ENCODE measurements around the gene ELN.

DNA sequence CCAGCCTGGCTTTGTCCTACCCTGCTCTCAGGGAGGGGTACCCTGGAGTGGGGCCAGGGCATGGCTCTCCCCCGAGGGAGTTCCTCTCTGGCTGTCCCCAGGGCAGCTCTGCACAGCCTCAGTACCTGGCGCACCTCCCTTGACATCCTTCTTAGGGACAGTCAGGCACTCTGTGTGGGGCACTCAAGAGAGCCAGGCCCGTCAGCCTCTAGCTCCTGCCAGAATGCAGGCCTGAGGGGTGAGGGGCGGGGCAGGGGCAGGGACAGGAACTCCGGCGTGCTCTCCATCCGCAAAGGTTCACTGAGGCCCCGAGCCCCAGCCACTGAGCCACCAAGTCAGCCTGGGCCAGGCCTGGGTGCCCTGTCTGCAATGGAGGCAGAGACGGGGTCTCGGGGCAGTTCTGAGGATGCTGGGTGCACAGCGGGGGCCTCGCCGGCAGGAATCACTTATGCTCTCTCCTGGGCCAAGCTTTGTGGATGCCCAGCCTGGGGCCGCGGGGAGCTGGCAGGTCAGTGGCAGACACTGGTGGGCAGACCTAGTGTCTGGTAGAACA lies 65.8 kb downstream of the ELN start:
- TF ChIP-seq, protein P1, sequence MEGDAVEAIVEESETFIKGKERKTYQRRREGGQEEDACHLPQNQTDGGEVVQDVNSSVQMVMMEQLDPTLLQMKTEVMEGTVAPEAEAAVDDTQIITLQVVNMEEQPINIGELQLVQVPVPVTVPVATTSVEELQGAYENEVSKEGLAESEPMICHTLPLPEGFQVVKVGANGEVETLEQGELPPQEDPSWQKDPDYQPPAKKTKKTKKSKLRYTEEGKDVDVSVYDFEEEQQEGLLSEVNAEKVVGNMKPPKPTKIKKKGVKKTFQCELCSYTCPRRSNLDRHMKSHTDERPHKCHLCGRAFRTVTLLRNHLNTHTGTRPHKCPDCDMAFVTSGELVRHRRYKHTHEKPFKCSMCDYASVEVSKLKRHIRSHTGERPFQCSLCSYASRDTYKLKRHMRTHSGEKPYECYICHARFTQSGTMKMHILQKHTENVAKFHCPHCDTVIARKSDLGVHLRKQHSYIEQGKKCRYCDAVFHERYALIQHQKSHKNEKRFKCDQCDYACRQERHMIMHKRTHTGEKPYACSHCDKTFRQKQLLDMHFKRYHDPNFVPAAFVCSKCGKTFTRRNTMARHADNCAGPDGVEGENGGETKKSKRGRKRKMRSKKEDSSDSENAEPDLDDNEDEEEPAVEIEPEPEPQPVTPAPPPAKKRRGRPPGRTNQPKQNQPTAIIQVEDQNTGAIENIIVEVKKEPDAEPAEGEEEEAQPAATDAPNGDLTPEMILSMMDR (IDR thresholded peaks at IDR 0.05) = no peak
- TF ChIP-seq POLR2A (IDR thresholded peaks at IDR 0.05) = no peak
